B cell (primary cell): ENCODE results near the gene FIZ1. TPM values are rescaled to one million over a fixed set of nuclear protein-coding genes. Genes with fewer than 3 reads are reported as not detected.

Experiments
- ATAC-seq: fragments of 200-7000 bp; cut with Tn5 transposase; one replicate; pipeline ENCODE4 v1.10.0; 2021; ENCODE audit warnings: low read depth, mild to moderate bottlenecking, moderate number of reproducible peaks, moderate library complexity
- CTCF ChIA-PET: fragments of 350-600 bp; sonication (Branson Sonifier 250); formaldehyde crosslinking; loops from one replicate; lab custom pipeline; 2021; ENCODE audit warnings: antibody characterized with exemption, inconsistent platforms; lab: Charles Lee
- POLR2A ChIA-PET: fragments of 350-600 bp; sonication (Branson Sonifier 250); formaldehyde crosslinking; loops from one replicate; lab custom pipeline; 2021; ENCODE audit warnings: antibody characterized with exemption; lab: Charles Lee
- DNase-seq: peaks from one replicate; pipeline ENCODE4 v3.0.0; 2013
- H2AFZ ChIP-seq: 2 replicates; pipeline ENCODE4 v1.6.1; 2012; ENCODE audit warnings: mild to moderate bottlenecking, low read depth, low read length; ENCODE audit not compliant: insufficient read depth, poor library complexity, severe bottlenecking
- H3K27ac ChIP-seq, 2 donors: 1 replicate in 1 of 2; 2 replicates in 1 of 2; pipeline ENCODE4 v1.5.1; 2012 to 2013; ENCODE audit warnings: low read length in 2 of 2, mild to moderate bottlenecking in 2 of 2, moderate library complexity in 1 of 2
- H3K27me3 ChIP-seq, 4 experiments: fragments of 200-600 bp in 1 of 4; sonication (generic) in 1 of 4; replicated peaks in 1 of 4; 1 replicate in 2 of 4; 2 replicates in 2 of 4; pipeline versions ENCODE4 v1.6.1 to v1.7.0; 2013 to 2016; ENCODE audit warnings: low read length in 3 of 4, mild to moderate bottlenecking in 2 of 4, mixed read lengths in 1 of 4, moderate library complexity in 1 of 4; ENCODE audit not compliant: insufficient read depth in 4 of 4, control insufficient read depth in 3 of 4; ENCODE audit errors: control extremely low read depth in 1 of 4
- H3K36me3 ChIP-seq, 2 experiments: replicated peaks in 1 of 2; 1 replicate in 1 of 2; 2 replicates in 1 of 2; pipeline versions ENCODE4 v1.6.1 to v1.7.1; 2013; ENCODE audit warnings: low read length in 1 of 2; ENCODE audit not compliant: insufficient read depth in 2 of 2, control insufficient read depth in 1 of 2; ENCODE audit errors: control extremely low read depth in 1 of 2, extremely low read depth in 1 of 2
- H3K4me1 ChIP-seq, 2 donors: fragments of 200-600 bp in 1 of 2; sonication (generic) in 1 of 2; 1 replicate in 1 of 2; 2 replicates in 1 of 2; pipeline versions ENCODE4 v1.5.1 to v1.6.1; 2013 to 2017; ENCODE audit warnings: low read length in 2 of 2; ENCODE audit not compliant: control insufficient read depth in 2 of 2, insufficient read depth in 2 of 2
- H3K4me2 ChIP-seq: replicated peaks from 2 replicates; pipeline ENCODE3; 2012; ENCODE audit warnings: mild to moderate bottlenecking, low read depth, low read length; ENCODE audit not compliant: poor library complexity, severe bottlenecking
- H3K4me3 ChIP-seq, 5 experiments: fragments of 200-600 bp in 1 of 5; sonication (generic) in 1 of 5; 1 replicate in 3 of 5; 2 replicates in 2 of 5; pipeline versions ENCODE4 v1.5.1 to v1.7.0; 2011 to 2016; ENCODE audit warnings: low read length in 4 of 5, mild to moderate bottlenecking in 4 of 5, low read depth in 2 of 5, control low read depth in 1 of 5, moderate library complexity in 1 of 5; ENCODE audit not compliant: insufficient read depth in 1 of 5; ENCODE audit errors: control extremely low read depth in 1 of 5, extremely low read depth in 1 of 5
- H3K79me2 ChIP-seq: fragments of 200-600 bp; sonication (generic); one replicate; pipeline ENCODE4 v1.6.0; 2016; ENCODE audit warnings: low read length; ENCODE audit not compliant: control insufficient read depth, insufficient read depth
- H3K9ac ChIP-seq: fragments of 200-600 bp; sonication (generic); 2 replicates; pipeline ENCODE4 v1.6.1; 2017; ENCODE audit warnings: mild to moderate bottlenecking, low read length, moderate library complexity
- H3K9me3 ChIP-seq, 3 donors: one replicate each; pipeline versions ENCODE4 v1.6.1 to v1.7.1; 2013; ENCODE audit warnings: low read length in 2 of 3; ENCODE audit not compliant: control insufficient read depth in 2 of 3, insufficient read depth in 1 of 3; ENCODE audit errors: control extremely low read depth in 1 of 3
- H4K20me1 ChIP-seq: 2 replicates; pipeline ENCODE4 v1.6.0; 2012; ENCODE audit warnings: mild to moderate bottlenecking, low read length; ENCODE audit not compliant: insufficient read depth, control insufficient read depth, poor library complexity, severe bottlenecking
- H3K27ac Mint-ChIP-seq: one replicate; pipeline ENCODE4 v1.8.0; 2021; ENCODE audit warnings: mixed read lengths
- H3K27me3 Mint-ChIP-seq: one replicate; pipeline ENCODE4 v1.8.0; 2021; ENCODE audit warnings: mixed read lengths
- H3K4me1 Mint-ChIP-seq: one replicate; pipeline ENCODE4 v1.8.0; 2021; ENCODE audit warnings: mixed read lengths
- H3K4me3 Mint-ChIP-seq: one replicate; pipeline ENCODE4 v1.8.0; 2021; ENCODE audit warnings: mixed read lengths
- H3K9me3 Mint-ChIP-seq: one replicate; pipeline ENCODE4 v1.8.0; 2022; ENCODE audit warnings: mixed read lengths; ENCODE audit not compliant: insufficient read depth
- CTCF ChIP-seq: fragments of 200-600 bp; IDR thresholded peaks from one replicate; pipeline ENCODE4 v1.8.0; 2022; ENCODE audit warnings: antibody characterized with exemption, mild to moderate bottlenecking
- EZH2 ChIP-seq: IDR thresholded peaks from 2 replicates; pipeline ENCODE4 v1.6.1; 2012; ENCODE audit warnings: borderline replicate concordance, low read depth, mild to moderate bottlenecking, moderate library complexity, low read length; ENCODE audit not compliant: insufficient read depth, poor library complexity, severe bottlenecking
- WGBS: methylation state at CpG from one replicate; pipeline ENCODE4 v1.1.5; 2013; ENCODE audit warnings: missing lambda C conversion rate; ENCODE audit not compliant: insufficient coverage; 5-methylcytosine and 5-hydroxymethylcytosine counted together
- intact Hi-C: fragments of 100-400 bp; cut with micrococcal nuclease; formaldehyde crosslinking; loops from one replicate; pipeline ENCODE4 v1.10.0; 2022
- polyA plus RNA-seq: library from polyadenylated mRNA; depleted of rRNA; stranded (reverse); fragments of >200 nt; gene quantifications from 2 replicates; pipeline ENCODE4 v1.2.3, GENCODE V29; 2012
- total RNA-seq, 2 donors: library from RNA; stranded (reverse); fragments of 120-200 nt in 1 of 2; gene quantifications; 1 replicate in 1 of 2; 2 replicates in 1 of 2; pipeline versions ENCODE4 v1.2.3 to v1.2.4, GENCODE V29; 2013 to 2022

Gene FIZ1
- total and polyA plus RNA-seq, 2 donors (not counting 1 experiment from before 2014, with no cell fraction given): 8.0 to 26.4 TPM

DNA sequence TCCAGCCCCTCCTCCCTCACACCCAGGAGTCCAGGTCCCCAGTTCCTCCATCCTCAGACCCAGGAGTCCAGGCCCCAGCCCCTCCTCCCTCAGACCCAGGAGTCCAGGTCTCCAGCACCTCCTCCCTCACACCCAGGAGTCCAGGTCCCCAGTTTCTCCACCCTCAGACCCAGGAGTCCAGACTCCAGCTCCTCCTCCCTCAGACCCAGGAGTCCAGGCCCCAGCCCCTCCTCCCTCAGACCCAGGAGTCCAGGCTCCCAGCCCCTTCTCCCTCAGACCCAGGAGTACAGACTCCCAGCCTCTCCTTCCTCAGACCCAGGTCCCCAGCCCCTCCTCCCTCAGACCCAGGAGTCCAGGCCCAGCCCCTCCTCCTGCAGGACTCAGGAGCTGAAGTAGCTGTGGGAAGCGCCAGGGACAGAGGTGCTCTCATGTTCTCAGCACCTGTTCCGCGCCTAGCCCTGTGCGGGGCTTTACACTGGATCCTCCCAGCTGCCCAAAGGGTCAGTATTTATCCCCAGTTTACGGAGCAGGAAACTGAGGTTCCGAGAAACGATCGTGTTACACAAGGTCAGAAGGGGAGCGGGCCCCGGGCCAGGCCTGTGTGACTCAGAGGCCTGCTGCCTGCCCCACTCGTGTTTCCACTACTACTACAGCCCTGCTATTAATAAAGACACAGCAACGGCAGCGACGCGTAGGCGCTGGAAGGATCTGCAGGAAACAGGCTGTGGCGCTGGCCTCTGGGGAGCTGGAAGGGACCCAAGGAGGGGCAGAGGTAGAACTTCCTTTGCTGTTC lies 52.3 kb downstream of the FIZ1 start:
- Mint-ChIP-seq H3K27me3 (peaks cover 44% of the 10 kb centered on the region), H3K27ac (no peak overlapping the region), H3K9me3 (peaks cover 4% of the 10 kb centered on the region), H3K4me3 (no peak overlapping the region), H3K4me1 (peaks cover 2% of the 10 kb centered on the region)
- no peaks in the 10 kb centered on the region for H4K20me1 ChIP-seq
- no peak overlapping the region for H3K27ac ChIP-seq
- H3K9me3 ChIP-seq: no peaks in the 10 kb centered on the region
- no peak for ATAC-seq
- ChIA-PET CTCF (interaction anchor here (0.6 kb wide), 1 partner anchor 9 kb away, joined by 3 read pairs; no protein-coding TSS in a partner anchor), POLR2A (no interaction called here)
- H2AFZ ChIP-seq: peak overlapping the region; percentile 22
- intact Hi-C loops: no loop called here
- no peaks in the 10 kb centered on the region for H3K79me2 ChIP-seq
- no peak for DNase-seq
- H3K36me3 ChIP-seq: no peaks in the 10 kb centered on the region
- 27% methylated on average over 10 of the region's 17 CpGs for WGBS
- H3K4me3 ChIP-seq: no peak overlapping the region
- no peak overlapping the region for H3K4me2 ChIP-seq
- no peaks in the 10 kb centered on the region for H3K4me1 ChIP-seq
- peaks cover 0 to 24% (median 4%) of the 10 kb centered on the region in 4 experiments for H3K27me3 ChIP-seq
- H3K9ac ChIP-seq: no peak overlapping the region
- TF ChIP-seq EZH2 (no peak), CTCF (no peak)

DNA sequence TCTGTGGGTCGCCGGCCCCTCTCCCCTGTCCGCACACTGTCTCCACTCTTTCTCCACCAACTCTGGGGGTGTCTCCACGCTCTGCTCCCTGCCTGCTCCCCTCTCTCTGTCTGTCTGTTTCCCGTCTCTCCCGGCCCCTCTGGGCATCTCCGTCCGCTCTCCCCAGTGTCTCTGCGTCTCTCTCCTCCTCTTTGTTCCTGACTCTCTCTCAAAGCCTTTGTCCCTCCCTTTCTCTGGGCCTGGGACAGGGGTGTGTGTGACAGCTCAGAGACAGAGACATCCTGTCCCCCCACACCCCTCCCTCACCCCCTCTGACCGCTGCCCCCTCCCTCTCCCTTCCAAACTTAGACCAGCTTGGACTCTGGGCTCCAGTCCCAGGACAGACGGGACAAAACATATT lies 53.3 kb downstream of the FIZ1 start:
- H3K4me1 ChIP-seq: no peaks in the 10 kb centered on the region
- H3K4me1 Mint-ChIP-seq: peaks cover 2% of the 10 kb centered on the region

More for the DNA sequence above, 53.3 kb downstream of the FIZ1 start:
- Histone ChIP-seq H3K9me3 (no peaks in the 10 kb centered on the region), H3K79me2 (no peaks in the 10 kb centered on the region), H3K27me3 (peaks cover 0 to 24% (median 4%) of the 10 kb centered on the region in 4 experiments), H3K4me2 (no peak overlapping the region), H3K4me3 (no peak overlapping the region), H3K27ac (no peak overlapping the region), H3K9ac (no peak overlapping the region), H2AFZ (no peak overlapping the region), H4K20me1 (no peaks in the 10 kb centered on the region), H3K36me3 (no peaks in the 10 kb centered on the region)
- Mint-ChIP-seq H3K27me3 (peaks cover 39% of the 10 kb centered on the region), H3K4me3 (no peak overlapping the region), H3K27ac (no peak overlapping the region), H3K9me3 (peaks cover 4% of the 10 kb centered on the region)
- intact Hi-C loops: no loop called here
- CTCF ChIA-PET: no interaction called here
- ATAC-seq: no peak
- no peak for DNase-seq
- TF ChIP-seq CTCF (no peak), EZH2 (no peak)
- POLR2A ChIA-PET: no interaction called here
- WGBS: 91% methylated on average over 7 of the region's 11 CpGs
